HG02759 (cell line): ENCODE measurements around the gene MFSD12.
A peak's percentile ranks its signal among the peaks of the same experiment; 100 is the strongest.
"Not testable (repeated sequence)": the region's sequence is repeated elsewhere in the genome, so short reads cannot be mapped to it uniquely, and the experiment has no call there.

Experiments used
- ATAC-seq: cut with Tn5 transposase; IDR thresholded peaks from one replicate; pipeline ENCODE4 v1.9.1; 2021; ENCODE audit warnings: mild to moderate bottlenecking, moderate library complexity; ENCODE audit not compliant: unreplicated experiment

Gene MFSD12

GRCh38 chr19:3510727-3511126, 46.7 kb downstream of the MFSD12 start:
- no peak for ATAC-seq

DNA sequence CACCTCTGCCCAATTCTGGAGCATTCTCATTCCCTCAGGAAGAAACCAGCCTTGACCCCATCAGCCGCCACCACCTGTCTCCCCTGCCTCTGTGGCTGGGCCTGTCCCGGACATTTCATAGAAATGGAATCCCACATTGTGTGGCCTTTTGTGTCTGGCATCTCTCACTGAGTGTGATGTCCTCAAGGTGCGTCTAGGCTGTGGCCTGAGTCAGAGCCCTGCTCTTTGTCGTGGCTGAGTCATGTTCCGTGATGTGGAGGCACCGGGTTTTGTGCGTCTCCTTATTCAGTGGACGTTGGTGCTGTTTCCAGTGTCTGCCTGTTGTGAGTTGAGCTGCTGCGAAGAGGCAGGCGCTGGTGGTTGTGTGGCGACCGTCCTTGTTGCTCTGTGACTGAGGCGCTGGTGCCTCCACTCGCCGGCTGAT, 47.8 kb downstream of the MFSD12 start:
- no peak for ATAC-seq

DNA sequence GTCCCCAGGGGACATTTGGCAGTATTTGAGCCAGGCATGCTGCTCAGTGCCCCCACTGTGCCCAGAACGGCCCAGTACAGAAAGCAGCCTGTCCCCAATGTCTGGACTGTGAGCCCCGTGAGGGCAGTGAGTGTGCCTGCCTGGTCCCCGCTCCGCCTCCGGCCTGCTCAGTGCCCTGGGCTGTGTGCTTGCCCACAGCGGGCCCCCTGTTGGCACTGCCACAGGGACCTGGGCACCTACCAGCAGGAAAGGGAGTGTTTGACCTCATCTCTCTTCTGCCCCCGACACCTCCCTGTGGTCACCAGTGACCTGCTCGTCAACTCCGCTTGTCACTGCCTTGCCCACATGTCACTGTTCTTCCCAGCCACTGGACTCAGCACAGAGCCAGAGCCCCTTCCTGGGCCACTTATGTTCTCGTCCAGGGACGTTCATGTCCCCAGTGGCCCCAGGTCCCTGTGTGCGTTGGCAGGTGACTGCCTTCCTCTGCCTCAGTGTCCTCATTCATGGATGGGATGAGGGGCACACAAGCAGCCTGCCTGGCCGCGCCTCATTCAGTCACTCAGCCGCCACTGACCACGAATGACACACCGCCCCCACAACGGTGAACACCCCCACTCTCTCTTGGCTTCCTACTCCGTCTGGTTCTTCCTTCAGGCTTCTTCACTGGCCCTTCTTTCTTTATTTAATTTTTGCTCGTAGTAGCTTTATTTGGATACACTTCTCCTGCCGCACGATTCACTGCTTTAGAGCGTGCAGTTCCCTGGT, 48.4 kb downstream of the MFSD12 start:
- no peak for ATAC-seq

- not testable (repeated sequence) for ATAC-seq
Observed at GRCh38 chr19:3508121-3508661, 49.2 kb downstream of the MFSD12 start.

- ATAC-seq = no peak
Observed at GRCh38 chr19:3507371-3508120, 49.8 kb downstream of the MFSD12 start.

GRCh38 chr19:3506384-3507340, 50.7 kb downstream of the MFSD12 start:
- no peak for ATAC-seq

- peak; percentile 94 for ATAC-seq
Observed at GRCh38 chr19:3505598-3506383, 51.6 kb downstream of the MFSD12 start, which contains the start of gene FZR1. Gene FZR1, plus strand, starts transcription at chr19:3506311. Its CDS starts 16,679 bp downstream, at chr19:3522990.

GRCh38 chr19:3504735-3505134, 52.7 kb downstream of the MFSD12 start:
- no peak for ATAC-seq

- ATAC-seq = no peak
Observed at GRCh38 chr19:3503036-3503572, 54.3 kb downstream of the MFSD12 start.

DNA sequence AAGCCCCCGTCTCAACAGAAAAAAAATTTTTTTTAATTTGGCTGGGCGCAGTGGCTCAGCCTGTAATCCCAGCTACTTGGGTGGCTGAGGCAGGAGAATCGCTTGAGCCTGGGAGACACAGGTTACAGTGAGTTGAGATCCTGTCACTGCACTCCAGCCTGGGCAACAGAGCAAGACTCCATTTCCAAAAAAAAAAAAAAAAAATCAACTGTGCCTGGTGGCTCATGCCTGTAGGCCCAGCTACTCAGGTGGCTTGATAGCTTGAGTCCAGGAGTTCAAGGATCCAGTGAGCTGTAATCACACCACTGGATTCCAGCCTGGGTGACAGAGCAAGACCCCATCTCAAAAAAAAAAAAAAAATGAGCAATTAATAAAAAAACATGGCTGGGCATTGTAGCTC, 55.6 kb downstream of the MFSD12 start:
- ATAC-seq = no peak

DNA sequence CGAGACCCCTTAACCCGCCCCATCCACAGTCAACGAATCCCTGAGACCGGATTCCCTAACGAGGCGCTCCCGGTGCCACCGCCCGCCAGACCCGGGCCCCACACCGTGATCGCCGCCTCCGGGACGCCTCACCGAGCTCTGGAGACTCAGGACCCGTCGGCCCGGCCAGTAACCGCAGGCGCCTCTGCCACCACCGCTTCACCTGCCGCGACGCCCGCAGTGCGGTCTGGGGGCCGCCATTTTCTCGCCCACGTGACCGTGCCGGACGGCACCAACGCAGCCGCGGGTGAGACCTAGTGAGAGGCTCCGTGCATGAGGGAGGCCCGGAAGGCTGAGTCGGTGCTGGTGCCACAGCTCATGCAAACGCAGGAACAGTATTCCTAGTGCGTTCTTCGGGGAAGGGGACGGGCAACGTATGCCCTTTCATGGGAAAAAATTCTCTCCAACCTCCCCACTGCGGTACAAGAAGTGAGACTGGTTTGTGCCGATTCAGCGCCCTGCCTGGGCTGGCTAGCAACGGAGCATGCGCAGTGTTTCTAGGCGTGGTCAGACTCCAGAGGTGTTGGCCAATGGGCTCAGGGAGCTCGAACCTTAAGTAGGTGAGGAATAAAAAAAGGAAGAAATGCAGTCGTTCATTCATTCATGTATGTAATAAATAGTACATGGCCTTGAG, 56.8 kb downstream of the MFSD12 start, which contains the start of gene DOHH:
Gene DOHH (minus strand): TSS at position 246 of the 673 bp plus-strand sequence. CDS start 3,860 bp downstream, outside the sequence.
- ATAC-seq = peak; percentile 92

DNA sequence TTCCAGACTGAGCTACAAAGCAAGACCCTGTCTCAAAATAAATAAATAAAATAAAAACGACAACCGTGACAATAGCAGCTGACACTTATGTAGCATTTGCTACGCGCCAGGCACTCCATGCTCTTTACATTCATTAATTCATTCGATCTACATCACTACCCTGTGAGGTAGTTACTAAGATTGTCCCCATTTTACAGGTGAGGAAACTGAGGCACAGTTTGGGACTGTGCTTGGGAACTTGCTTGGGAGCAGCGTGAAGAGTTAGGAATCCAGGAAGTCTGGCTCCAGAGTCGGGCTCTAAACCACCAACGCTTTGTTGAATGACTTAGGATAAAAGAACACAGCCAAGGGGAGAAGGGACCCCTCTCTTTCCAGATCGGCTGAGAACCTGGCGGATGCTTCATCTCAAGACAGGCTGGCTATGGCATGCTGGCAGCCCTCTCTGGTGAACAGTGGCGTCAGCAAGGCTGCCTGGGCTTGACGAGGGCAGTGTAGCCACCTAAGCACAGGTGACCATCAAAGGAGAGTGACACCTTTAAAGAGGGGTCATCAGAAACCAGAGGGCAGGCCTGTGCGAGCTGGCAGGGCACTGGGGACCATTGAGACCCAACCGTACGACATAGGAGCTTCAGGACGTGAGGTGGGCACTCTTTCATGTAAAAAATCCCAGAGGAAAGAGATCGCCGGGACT, 57.5 kb downstream of the MFSD12 start:
- ATAC-seq = no peak

DNA sequence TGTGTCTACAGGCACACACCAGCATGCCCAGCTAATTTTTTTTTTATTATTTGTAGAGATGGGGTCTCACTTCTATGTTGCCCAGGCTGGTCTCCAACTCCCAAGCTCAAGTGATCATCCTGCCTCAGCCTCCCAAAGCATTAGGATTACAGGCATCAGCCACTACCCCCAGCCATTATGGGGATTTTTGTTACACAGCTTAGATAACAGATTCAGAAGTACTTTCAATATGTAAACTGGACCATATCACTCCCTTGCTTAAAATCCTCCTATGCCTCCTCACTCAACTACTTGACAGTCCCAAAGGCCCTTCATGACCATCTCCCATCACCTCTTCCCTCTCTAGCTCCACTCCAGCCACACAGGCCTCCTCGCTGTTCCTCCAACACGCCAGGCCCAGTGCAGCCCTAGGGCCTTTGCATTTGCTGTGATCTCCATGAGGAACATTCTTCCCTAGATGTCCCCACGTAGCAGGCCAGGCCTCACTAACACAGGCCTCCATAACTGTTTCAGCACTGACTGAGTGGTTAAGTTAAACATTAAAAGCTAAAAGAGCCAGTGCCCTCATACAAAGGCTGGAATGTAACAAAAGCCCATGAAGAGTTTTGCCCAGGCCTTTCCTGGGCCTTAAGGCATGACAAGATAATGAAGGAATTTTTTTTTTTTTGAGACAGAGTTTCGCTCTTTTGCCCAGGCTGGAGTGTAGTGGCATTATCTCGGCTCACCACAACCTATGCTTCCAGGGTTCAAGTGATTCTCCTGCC, 59.4 kb downstream of the MFSD12 start:
- no peak for ATAC-seq

GRCh38 chr19:3496392-3497273, 60.8 kb downstream of the MFSD12 start:
- ATAC-seq = no peak

DNA sequence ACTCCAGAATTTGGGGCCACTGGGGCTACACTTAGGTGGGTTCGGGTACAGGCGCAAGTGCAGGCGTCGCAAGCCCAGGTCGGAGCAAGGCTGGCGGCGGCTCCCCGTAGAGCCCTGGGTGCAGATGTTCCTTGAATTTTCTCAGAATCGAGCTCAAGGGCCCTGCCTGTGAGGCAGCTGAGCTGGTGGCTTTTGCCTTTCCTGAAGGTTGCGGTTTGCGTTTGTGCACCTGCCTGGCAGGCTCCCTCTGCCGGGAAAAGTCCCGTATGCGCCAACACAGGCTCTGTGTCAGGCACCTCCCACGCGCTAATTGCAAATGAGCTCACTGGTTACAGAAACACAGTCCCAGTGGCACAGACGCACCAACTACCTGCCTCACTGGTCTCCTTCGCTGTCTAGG, 62.8 kb downstream of the MFSD12 start:
- ATAC-seq = no peak
